Lower lobe of right lung (tissue), 2 donors: ENCODE measurements around the gene CYTH3. TPM values are rescaled to one million over a fixed set of nuclear protein-coding genes. Genes with fewer than 3 reads are reported as not detected.
A peak's percentile ranks its signal among the peaks of the same experiment; 100 is the strongest.

Source experiments
- ATAC-seq, 2 donors: fragments of 200-7000 bp; cut with Tn5 transposase; one replicate each; pipeline ENCODE4 v1.9.1; 2020 to 2022; ENCODE audit warnings: mild to moderate bottlenecking in 2 of 2, moderate library complexity in 2 of 2
- DNase-seq: peaks from one replicate; pipeline ENCODE4 v3.0.0-alpha.2; 2020
- H3K27ac ChIP-seq: fragments of 200-600 bp; one replicate; pipeline ENCODE4 v1.8.0; 2022
- H3K27me3 ChIP-seq: fragments of 200-600 bp; one replicate; pipeline ENCODE4 v1.8.0; 2022; ENCODE audit warnings: low read depth
- H3K36me3 ChIP-seq: fragments of 200-600 bp; one replicate; pipeline ENCODE4 v1.8.0; 2022; ENCODE audit warnings: mild to moderate bottlenecking
- H3K4me1 ChIP-seq: fragments of 200-600 bp; one replicate; pipeline ENCODE4 v1.8.0; 2022
- H3K4me3 ChIP-seq: fragments of 200-600 bp; one replicate; pipeline ENCODE4 v1.8.0; 2022; ENCODE audit warnings: mild to moderate bottlenecking
- H3K9me3 ChIP-seq: fragments of 200-600 bp; one replicate; pipeline ENCODE4 v1.8.0; 2022
- CTCF ChIP-seq: fragments of 200-600 bp; IDR thresholded peaks from one replicate; pipeline ENCODE4 v1.8.0; 2022; ENCODE audit warnings: antibody characterized with exemption, mild to moderate bottlenecking
- intact Hi-C: fragments of 100-400 bp; cut with DNase I; formaldehyde crosslinking; loops from one replicate; pipeline ENCODE4 v1.11.0; 2022
- total RNA-seq: library from RNA; stranded (reverse); fragmentation: NEBNext Ultra II Directional; extraction: Animal tissue kit (Norgen Biotek cat#: 25700); gene quantifications from one replicate; pipeline ENCODE4 v1.2.1, GENCODE V29; 2021
- donor health status: DM: no; HTN: yes; CAD: no; lungs with severe emphysema.

The CYTH3 gene
- total RNA-seq, 1 donor from 2014 or later = 26.1 TPM

GRCh38 chr7:6254866-6255265 lies 17.6 kb downstream of the CYTH3 start:
- ATAC-seq = no peak
- DNase-seq = no peak
- Histone ChIP-seq H3K4me3 (no peak overlapping the region), H3K27ac (peak overlapping the region; percentile 38), H3K27me3 (no peaks in the 10 kb centered on the region), H3K9me3 (no peaks in the 10 kb centered on the region), H3K36me3 (no peaks in the 10 kb centered on the region), H3K4me1 (peaks cover 70% of the 10 kb centered on the region)
- TF ChIP-seq CTCF = no peak
- intact Hi-C loops = no loop called here

GRCh38 chr7:6252748-6253147 lies 19.7 kb downstream of the CYTH3 start:
- H3K27ac ChIP-seq = no peak overlapping the region
- no peaks in the 10 kb centered on the region for H3K27me3 ChIP-seq

GRCh38 chr7:6252341-6252746 lies 20.1 kb downstream of the CYTH3 start:
- no peak overlapping the region for H3K4me3 ChIP-seq
- no peaks in the 10 kb centered on the region for H3K36me3 ChIP-seq
- DNase-seq (no peak), ATAC-seq (no peak)
- no peaks in the 10 kb centered on the region for H3K27me3 ChIP-seq
- H3K9me3 ChIP-seq = no peaks in the 10 kb centered on the region
- H3K27ac ChIP-seq = no peak overlapping the region
- intact Hi-C loops = no loop called here
- no peak for TF ChIP-seq CTCF
- H3K4me1 ChIP-seq = peaks cover 56% of the 10 kb centered on the region

More at GRCh38 chr7:6252748-6253147, 19.7 kb downstream of the CYTH3 start:
- Histone ChIP-seq H3K9me3 (no peaks in the 10 kb centered on the region), H3K4me1 (peaks cover 60% of the 10 kb centered on the region), H3K36me3 (no peaks in the 10 kb centered on the region), H3K4me3 (no peak overlapping the region)
- ATAC-seq (no peak), DNase-seq (no peak)
- TF ChIP-seq CTCF = no peak
- intact Hi-C loops = no loop called here

GRCh38 chr7:6251653-6252052 lies 20.8 kb downstream of the CYTH3 start:
- TF ChIP-seq CTCF = no peak
- intact Hi-C loops = no loop called here

GRCh38 chr7:6250364-6250833 lies 22.0 kb downstream of the CYTH3 start:
- peaks cover 42% of the 10 kb centered on the region for H3K4me1 ChIP-seq
- ATAC-seq (no peak), DNase-seq (no peak)
- no peak for TF ChIP-seq CTCF
- H3K9me3 ChIP-seq = no peaks in the 10 kb centered on the region
- H3K36me3 ChIP-seq = no peaks in the 10 kb centered on the region
- H3K4me3 ChIP-seq = no peak overlapping the region
- intact Hi-C loops = no loop called here
- H3K27ac ChIP-seq = no peak overlapping the region
- H3K27me3 ChIP-seq = no peaks in the 10 kb centered on the region

More at GRCh38 chr7:6251653-6252052, 20.8 kb downstream of the CYTH3 start:
- Histone ChIP-seq H3K27ac (no peak overlapping the region), H3K9me3 (no peaks in the 10 kb centered on the region), H3K36me3 (no peaks in the 10 kb centered on the region), H3K4me3 (no peak overlapping the region), H3K4me1 (peaks cover 49% of the 10 kb centered on the region), H3K27me3 (no peaks in the 10 kb centered on the region)
- ATAC-seq = no peak
- no peak for DNase-seq

- no peak for ATAC-seq
Measured at GRCh38 chr7:6249043-6249442, 23.4 kb downstream of the CYTH3 start.

More at GRCh38 chr7:6249043-6249442, 23.4 kb downstream of the CYTH3 start:
- intact Hi-C loops = no loop called here
- DNase-seq = no peak
- H3K4me1 ChIP-seq = peaks cover 31% of the 10 kb centered on the region
- no peak for TF ChIP-seq CTCF
- H3K4me3 ChIP-seq = no peak overlapping the region
- no peaks in the 10 kb centered on the region for H3K27me3 ChIP-seq
- H3K27ac ChIP-seq = no peak overlapping the region
- H3K36me3 ChIP-seq = no peaks in the 10 kb centered on the region
- no peaks in the 10 kb centered on the region for H3K9me3 ChIP-seq
